MCF 10A (cell line): ENCODE results near the gene NPTX2. TPM values are rescaled to one million over a fixed set of nuclear protein-coding genes. Genes with fewer than 3 reads are reported as not detected.

ENCODE experiments used
- BruUV-seq: library from RNA; stranded (reverse); fragments of 400-500 nt; replicated peaks from 2 replicates; lab custom pipeline; 2021; lab: Mats Ljungman, UMichigan
- CTCF ChIA-PET: fragments of 300-600 bp; sonication (Branson Sonifier 250); formaldehyde crosslinking; extraction: SDS; loops from one replicate; lab custom pipeline; 2021; ENCODE audit warnings: antibody characterized with exemption, inconsistent platforms; lab: Yijun Ruan, JAX
- POLR2A ChIA-PET: fragments of 300-600, 350-650 bp; sonication (Branson Sonifier 250); formaldehyde crosslinking; extraction: SDS; loops from one replicate; lab custom pipeline; 2020; ENCODE audit warnings: antibody characterized with exemption, inconsistent platforms; lab: Yijun Ruan, JAX
- DNase-seq: peaks from one replicate; pipeline ENCODE4 v3.0.0-alpha.2; 2018; ENCODE audit not compliant: unreplicated experiment
- H3K27ac Mint-ChIP-seq: one replicate; pipeline ENCODE4 v1.8.0; 2022; ENCODE audit warnings: mild to moderate bottlenecking, low read depth, mixed read lengths; ENCODE audit not compliant: unreplicated experiment
- H3K27me3 Mint-ChIP-seq: one replicate; pipeline ENCODE4 v1.8.0; 2022; ENCODE audit warnings: mixed read lengths; ENCODE audit not compliant: insufficient read depth, unreplicated experiment
- H3K36me3 Mint-ChIP-seq: one replicate; pipeline ENCODE4 v1.8.0; 2022; ENCODE audit warnings: mild to moderate bottlenecking, moderate library complexity, mixed read lengths; ENCODE audit not compliant: insufficient read depth, unreplicated experiment
- H3K4me1 Mint-ChIP-seq: one replicate; pipeline ENCODE4 v1.8.0; 2022; ENCODE audit warnings: mixed read lengths; ENCODE audit not compliant: insufficient read depth, unreplicated experiment
- H3K4me3 Mint-ChIP-seq: one replicate; pipeline ENCODE4 v1.8.0; 2022; ENCODE audit warnings: mild to moderate bottlenecking, moderate library complexity, mixed read lengths; ENCODE audit not compliant: unreplicated experiment
- H3K9me3 Mint-ChIP-seq: one replicate; pipeline ENCODE4 v1.8.0; 2022; ENCODE audit warnings: mixed read lengths; ENCODE audit not compliant: unreplicated experiment
- intact Hi-C: fragments of 100-400 bp; cut with micrococcal nuclease; formaldehyde crosslinking; loops from 2 replicates; pipeline ENCODE4 v1.14.1; 2022
- total RNA-seq: library from RNA; stranded (reverse); gene quantifications from 2 replicates; pipeline ENCODE4 v1.2.3, GENCODE V29; 2022
- TF ChIP-seq, protein P1 (sequence below): fragments of 200-600 bp; IDR thresholded peaks from one replicate; pipeline ENCODE4 v1.8.0; 2022; ENCODE audit warnings: antibody characterized with exemption, mild to moderate bottlenecking; ENCODE audit not compliant: unreplicated experiment

NPTX2 gene
- total RNA-seq, 1 experiment from 2014 or later: not detected

DNA sequence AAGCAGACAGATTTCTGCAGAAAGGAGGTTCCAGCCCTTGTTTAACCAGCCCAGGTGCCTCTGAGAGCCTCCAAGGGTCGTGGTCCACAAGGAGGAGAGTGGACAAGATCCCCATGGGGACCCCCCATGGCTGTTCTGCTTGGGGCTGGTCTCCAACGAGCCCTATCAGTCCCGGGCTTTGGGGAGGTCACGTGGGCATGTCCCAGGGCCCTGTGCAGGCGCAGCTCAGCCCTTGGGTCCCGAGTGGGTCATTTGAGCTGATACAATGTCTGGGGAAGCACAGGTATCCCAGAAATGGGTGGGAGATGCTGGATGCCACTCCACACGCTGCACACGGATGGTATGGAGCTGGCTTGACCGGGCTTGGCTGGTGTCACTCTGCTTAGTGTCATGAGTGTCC, 57.8 kb downstream of the NPTX2 start:
- Mint-ChIP-seq H3K4me3 (no peak overlapping the region), H3K27me3 (no peaks in the 10 kb centered on the region), H3K4me1 (no peaks in the 10 kb centered on the region), H3K36me3 (no peaks in the 10 kb centered on the region), H3K27ac (no peak overlapping the region), H3K9me3 (no peaks in the 10 kb centered on the region)
- intact Hi-C loops: no loop called here
- BruUV-seq: no TSS peak
- TF ChIP-seq, protein P1, sequence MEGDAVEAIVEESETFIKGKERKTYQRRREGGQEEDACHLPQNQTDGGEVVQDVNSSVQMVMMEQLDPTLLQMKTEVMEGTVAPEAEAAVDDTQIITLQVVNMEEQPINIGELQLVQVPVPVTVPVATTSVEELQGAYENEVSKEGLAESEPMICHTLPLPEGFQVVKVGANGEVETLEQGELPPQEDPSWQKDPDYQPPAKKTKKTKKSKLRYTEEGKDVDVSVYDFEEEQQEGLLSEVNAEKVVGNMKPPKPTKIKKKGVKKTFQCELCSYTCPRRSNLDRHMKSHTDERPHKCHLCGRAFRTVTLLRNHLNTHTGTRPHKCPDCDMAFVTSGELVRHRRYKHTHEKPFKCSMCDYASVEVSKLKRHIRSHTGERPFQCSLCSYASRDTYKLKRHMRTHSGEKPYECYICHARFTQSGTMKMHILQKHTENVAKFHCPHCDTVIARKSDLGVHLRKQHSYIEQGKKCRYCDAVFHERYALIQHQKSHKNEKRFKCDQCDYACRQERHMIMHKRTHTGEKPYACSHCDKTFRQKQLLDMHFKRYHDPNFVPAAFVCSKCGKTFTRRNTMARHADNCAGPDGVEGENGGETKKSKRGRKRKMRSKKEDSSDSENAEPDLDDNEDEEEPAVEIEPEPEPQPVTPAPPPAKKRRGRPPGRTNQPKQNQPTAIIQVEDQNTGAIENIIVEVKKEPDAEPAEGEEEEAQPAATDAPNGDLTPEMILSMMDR: no peak
- CTCF ChIA-PET: interaction anchor here (0.6 kb wide), 1 partner anchor 166 kb away, joined by 4 read pairs; no protein-coding TSS in a partner anchor
- no peak for DNase-seq
- POLR2A ChIA-PET: interaction anchor here (0.6 kb wide), 1 partner anchor 241 kb away, joined by 3 read pairs; no protein-coding TSS in a partner anchor

DNA sequence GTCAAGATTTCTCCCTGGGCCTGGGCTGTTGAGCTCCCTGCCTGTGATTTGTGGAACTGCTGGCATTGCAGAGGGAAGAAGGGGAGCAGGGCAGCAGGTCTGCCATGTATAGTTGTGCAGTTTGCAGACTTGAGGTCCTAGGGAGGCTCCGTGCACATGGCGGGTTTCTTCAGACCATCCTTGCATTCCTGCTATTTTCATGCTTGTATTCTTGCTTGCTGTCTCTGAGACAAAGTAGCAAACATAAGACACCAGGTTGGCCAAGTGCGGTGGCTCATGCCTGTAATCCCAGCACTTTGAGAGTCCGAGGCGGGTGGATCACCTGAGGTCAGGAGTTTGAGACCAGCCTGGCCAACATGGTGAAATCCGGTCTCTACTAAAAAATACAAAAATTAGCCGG, 61.1 kb downstream of the NPTX2 start:
- DNase-seq: no peak
- H3K36me3 Mint-ChIP-seq: no peaks in the 10 kb centered on the region
- H3K4me1 Mint-ChIP-seq: no peaks in the 10 kb centered on the region
- no peak overlapping the region for H3K27ac Mint-ChIP-seq
- H3K4me3 Mint-ChIP-seq: no peak overlapping the region
- POLR2A ChIA-PET: interaction anchor here (0.6 kb wide), 1 partner anchor 77 kb away, joined by 3 read pairs; no protein-coding TSS in a partner anchor
- intact Hi-C loops: no loop called here
- BruUV-seq: no TSS peak
- CTCF ChIA-PET: interaction anchor here (0.6 kb wide), 1 partner anchor 11 kb away, joined by 3 read pairs; no protein-coding TSS in a partner anchor
- no peaks in the 10 kb centered on the region for H3K9me3 Mint-ChIP-seq
- TF ChIP-seq, protein P1: no peak
- no peaks in the 10 kb centered on the region for H3K27me3 Mint-ChIP-seq

Other genes starting within 250 kb of the NPTX2 start
- 60.2 and 60.7 TPM in 2 replicates for gene BAIAP2L1, start 216.2 kb upstream of the NPTX2 start, total RNA-seq